ENCODE data around the gene UNC119B. TPM values are rescaled to one million over a fixed set of nuclear protein-coding genes. Genes with fewer than 3 reads are reported as not detected.

Gene UNC119B
- 22.3 and 24.8 TPM in 2 replicates for total RNA-seq

DNA sequence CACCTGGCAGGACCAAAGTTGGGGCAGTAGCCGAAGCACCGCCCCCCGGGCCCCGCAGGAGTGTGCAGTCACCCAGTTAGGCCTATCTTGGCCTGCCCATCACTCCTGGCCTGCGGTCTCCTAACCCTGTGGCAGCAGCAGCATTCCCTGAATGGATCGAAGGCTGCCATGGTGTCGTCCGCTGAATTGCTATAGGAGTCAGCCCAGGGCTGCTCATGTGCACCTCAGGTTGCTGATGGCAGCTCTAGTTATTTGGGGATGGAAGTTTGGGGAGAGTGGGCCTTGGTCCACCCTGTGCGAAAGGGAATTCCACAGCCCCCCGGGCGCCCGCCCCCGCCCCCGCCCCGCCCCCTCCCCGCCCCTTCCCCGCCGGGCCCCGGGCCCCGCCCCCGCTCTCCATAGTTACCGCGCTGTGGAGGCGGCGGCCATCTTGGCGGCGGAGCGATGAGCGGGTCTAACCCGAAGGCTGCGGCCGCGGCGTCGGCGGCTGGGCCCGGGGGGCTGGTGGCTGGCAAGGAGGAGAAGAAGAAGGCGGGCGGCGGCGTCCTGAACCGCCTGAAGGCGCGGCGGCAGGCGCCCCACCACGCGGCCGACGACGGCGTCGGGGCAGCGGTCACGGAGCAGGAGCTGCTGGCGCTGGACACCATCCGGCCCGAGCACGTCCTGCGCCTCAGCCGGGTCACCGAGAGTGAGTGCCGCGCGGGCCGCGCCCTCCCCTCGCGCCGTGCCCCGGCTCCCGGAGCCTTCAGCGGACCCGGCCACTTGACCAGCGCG lies at the start of gene UNC119B:
Gene UNC119B, plus strand, starts transcription at position 428 of the 774 bp plus-strand sequence. Its CDS starts 17 bp downstream, at position 445.

DNA sequence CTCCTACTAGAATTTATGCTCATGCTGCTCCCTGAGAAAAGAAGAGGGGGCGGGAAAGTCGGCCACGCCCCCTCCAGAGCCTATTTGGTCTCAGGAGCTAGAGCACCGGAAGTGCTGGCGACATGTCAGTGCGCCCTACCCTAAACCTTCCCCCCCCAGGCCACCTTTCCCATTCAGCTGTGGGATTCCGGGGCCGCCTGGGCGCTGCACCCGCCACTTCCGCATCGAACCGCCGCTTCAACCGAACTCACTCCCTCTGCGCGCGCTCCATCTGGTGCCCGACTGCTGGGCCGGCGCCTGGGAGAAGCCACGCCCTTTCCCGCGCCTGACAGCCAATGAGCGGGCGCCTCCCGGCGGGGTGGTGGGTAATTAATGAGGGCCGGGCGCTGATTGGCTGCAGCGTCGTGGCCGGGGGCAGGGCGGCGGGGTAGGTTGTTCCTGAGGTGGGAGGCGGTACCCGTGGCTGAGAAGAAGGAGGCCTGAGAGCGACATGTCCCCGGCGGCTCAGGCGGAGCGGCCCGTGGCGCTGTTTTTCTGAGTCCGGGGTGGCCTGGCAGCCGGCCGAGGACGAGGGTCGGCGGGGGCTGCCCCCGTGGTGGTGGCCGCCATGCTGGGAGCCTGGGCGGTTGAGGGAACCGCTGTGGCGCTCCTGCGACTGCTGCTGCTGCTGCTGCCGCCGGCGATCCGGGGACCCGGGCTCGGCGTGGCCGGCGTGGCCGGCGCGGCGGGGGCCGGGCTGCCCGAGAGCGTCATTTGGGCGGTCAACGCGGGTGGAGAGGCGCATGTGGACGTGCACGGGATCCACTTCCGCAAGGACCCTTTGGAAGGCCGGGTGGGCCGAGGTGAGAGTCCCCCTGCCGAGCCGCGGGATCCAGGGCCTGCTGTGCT lies 23.3 kb upstream of the UNC119B start, which contains the start of gene MLEC:
Gene MLEC, plus strand, starts transcription at position 460 of the 888 bp plus-strand sequence. Its CDS starts 148 bp downstream, at position 608.

DNA sequence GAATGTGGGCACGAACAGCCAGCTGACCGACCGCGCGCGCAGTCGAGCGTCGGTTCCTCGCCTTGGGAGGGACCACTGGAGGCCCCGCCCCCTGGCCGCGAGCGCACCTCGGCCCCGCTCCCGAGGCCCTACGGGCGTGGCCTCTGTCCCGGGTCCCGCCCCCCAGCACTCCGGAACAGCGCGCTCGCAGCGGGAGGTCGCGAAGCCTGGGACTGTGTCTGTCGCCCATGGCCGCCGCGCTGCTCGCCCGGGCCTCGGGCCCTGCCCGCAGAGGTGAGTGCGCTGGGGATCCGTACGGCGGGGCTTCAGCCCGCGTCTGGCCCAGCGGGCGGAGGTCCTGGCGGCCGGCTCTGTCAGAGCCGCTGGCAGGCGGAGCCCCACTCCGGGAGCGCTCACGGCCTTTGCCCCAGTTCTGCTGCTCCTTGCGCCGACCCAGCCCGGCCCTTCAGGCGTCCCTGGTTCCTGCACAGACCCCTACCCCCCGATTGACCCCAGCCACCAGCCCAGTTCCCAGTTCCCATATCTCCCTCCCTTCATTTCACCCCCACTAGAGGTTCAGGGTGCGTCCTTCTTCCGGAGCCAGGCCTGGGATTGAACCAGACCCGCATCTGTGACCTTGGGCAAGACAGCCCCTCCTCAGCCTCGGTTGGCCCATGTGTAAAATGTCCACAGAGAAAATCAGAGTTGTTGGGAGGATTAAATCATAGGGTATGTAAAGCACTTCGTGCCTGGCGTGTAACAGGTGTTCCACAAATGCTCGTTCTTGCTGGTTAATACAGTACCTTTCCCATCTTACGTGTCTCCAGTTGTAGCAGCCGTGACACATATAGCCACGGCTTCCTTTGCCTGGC lies 15.6 kb downstream of the UNC119B start, which contains the start of gene ACADS:
Gene ACADS, plus strand, starts transcription at position 168 of the 851 bp plus-strand sequence. Its CDS starts 60 bp downstream, at position 228.

Other genes with a start within 250 kb of the UNC119B start
- gene SRSF9, start 240.7 kb upstream of the UNC119B start, total RNA-seq = 233 and 273 TPM in 2 replicates
- gene DYNLL1, start 214.3 kb upstream of the UNC119B start, total RNA-seq = 314 and 337 TPM in 2 replicates
- 30.4 and 32.0 TPM in 2 replicates for gene COQ5, start 181.3 kb upstream of the UNC119B start, total RNA-seq
- 128 and 163 TPM in 2 replicates for gene RNF10, start 176.1 kb upstream of the UNC119B start, total RNA-seq
- 26.4 and 45.3 TPM in 2 replicates for gene POP5, start 129.1 kb upstream of the UNC119B start, total RNA-seq
- gene CABP1, start 69.8 kb upstream of the UNC119B start, total RNA-seq = 0.09 and 0.19 TPM in 2 replicates
- 69.6 and 95.5 TPM in 2 replicates for gene MLEC, start 23.3 kb upstream of the UNC119B start, total RNA-seq
- 8.2 and 10.4 TPM in 2 replicates for gene ACADS, start 15.4 kb downstream of the UNC119B start, total RNA-seq
- 4.4 and 7.6 TPM in 2 replicates for gene SPPL3, start 193.9 kb downstream of the UNC119B start, total RNA-seq